Endothelial cell (in vitro differentiated cells): Measurements from ENCODE around the gene CLEC5A. TPM values are rescaled to one million over a fixed set of nuclear protein-coding genes. Genes with fewer than 3 reads are reported as not detected.
"Not testable (repeated sequence)": the region's sequence is repeated elsewhere in the genome, so short reads cannot be mapped to it uniquely, and the experiment has no call there.

Experiments used
- DNase-seq: peaks from one replicate; pipeline ENCODE4 v3.0.0; 2021; ENCODE audit warnings: low spot score
- H3K27ac Mint-ChIP-seq: one replicate; pipeline ENCODE4 v1.8.0; 2021; ENCODE audit warnings: mixed read lengths, inconsistent platforms; ENCODE audit not compliant: unreplicated experiment
- H3K27me3 Mint-ChIP-seq: one replicate; pipeline ENCODE4 v1.8.0; 2021; ENCODE audit warnings: mild to moderate bottlenecking, moderate library complexity, mixed read lengths, inconsistent platforms; ENCODE audit not compliant: unreplicated experiment
- H3K36me3 Mint-ChIP-seq: one replicate; pipeline ENCODE4 v1.8.0; 2021; ENCODE audit warnings: mild to moderate bottlenecking, low read depth, mixed read lengths, inconsistent platforms; ENCODE audit not compliant: unreplicated experiment
- H3K4me1 Mint-ChIP-seq: one replicate; pipeline ENCODE4 v1.8.0; 2021; ENCODE audit warnings: mild to moderate bottlenecking, mixed read lengths, inconsistent platforms; ENCODE audit not compliant: unreplicated experiment
- H3K4me3 Mint-ChIP-seq: one replicate; pipeline ENCODE4 v1.8.0; 2021; ENCODE audit warnings: mild to moderate bottlenecking, mixed read lengths, inconsistent platforms; ENCODE audit not compliant: unreplicated experiment
- H3K9me3 Mint-ChIP-seq: one replicate; pipeline ENCODE4 v1.8.0; 2021; ENCODE audit warnings: mixed read lengths, inconsistent platforms; ENCODE audit not compliant: unreplicated experiment
- total RNA-seq: library from RNA; stranded (reverse); fragmentation: NEBNext Ultra II Directional; extraction: Animal tissue kit (Norgen Biotek cat#: 25700); gene quantifications from one replicate; pipeline ENCODE4 v1.2.1, GENCODE V29; 2021; ENCODE audit not compliant: unreplicated experiment
- TF ChIP-seq, protein P1 (sequence below): fragments of 200-600 bp; sonication (generic); IDR thresholded peaks from one replicate; pipeline ENCODE4 v1.5.0; 2021; ENCODE audit warnings: antibody characterized with exemption; ENCODE audit not compliant: unreplicated experiment

CLEC5A gene
- total RNA-seq, 1 donor from 2014 or later, result not detected

GRCh38 chr7:141990011-141990725 lies 43.4 kb upstream of the CLEC5A start:
- no peaks in the 10 kb centered on the region for H3K9me3 Mint-ChIP-seq
- TF ChIP-seq, protein P1, sequence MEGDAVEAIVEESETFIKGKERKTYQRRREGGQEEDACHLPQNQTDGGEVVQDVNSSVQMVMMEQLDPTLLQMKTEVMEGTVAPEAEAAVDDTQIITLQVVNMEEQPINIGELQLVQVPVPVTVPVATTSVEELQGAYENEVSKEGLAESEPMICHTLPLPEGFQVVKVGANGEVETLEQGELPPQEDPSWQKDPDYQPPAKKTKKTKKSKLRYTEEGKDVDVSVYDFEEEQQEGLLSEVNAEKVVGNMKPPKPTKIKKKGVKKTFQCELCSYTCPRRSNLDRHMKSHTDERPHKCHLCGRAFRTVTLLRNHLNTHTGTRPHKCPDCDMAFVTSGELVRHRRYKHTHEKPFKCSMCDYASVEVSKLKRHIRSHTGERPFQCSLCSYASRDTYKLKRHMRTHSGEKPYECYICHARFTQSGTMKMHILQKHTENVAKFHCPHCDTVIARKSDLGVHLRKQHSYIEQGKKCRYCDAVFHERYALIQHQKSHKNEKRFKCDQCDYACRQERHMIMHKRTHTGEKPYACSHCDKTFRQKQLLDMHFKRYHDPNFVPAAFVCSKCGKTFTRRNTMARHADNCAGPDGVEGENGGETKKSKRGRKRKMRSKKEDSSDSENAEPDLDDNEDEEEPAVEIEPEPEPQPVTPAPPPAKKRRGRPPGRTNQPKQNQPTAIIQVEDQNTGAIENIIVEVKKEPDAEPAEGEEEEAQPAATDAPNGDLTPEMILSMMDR, result no peak
- H3K27me3 Mint-ChIP-seq, result peaks cover 2% of the 10 kb centered on the region
- no peak for DNase-seq
- no peak overlapping the region for H3K4me3 Mint-ChIP-seq
- H3K36me3 Mint-ChIP-seq, result no peaks in the 10 kb centered on the region
- H3K27ac Mint-ChIP-seq, result no peak overlapping the region
- peaks cover 15% of the 10 kb centered on the region for H3K4me1 Mint-ChIP-seq

GRCh38 chr7:141987803-141988202 lies 41.0 kb upstream of the CLEC5A start:
- H3K27ac Mint-ChIP-seq, H3K27me3 Mint-ChIP-seq, H3K9me3 Mint-ChIP-seq, DNase-seq, H3K4me3 Mint-ChIP-seq, H3K36me3 Mint-ChIP-seq: not testable (repeated sequence)
- peaks cover 15% of the 10 kb centered on the region for H3K4me1 Mint-ChIP-seq

- Mint-ChIP-seq H3K36me3 (no peaks in the 10 kb centered on the region), H3K27ac (no peak overlapping the region), H3K4me3 (no peak overlapping the region), H3K4me1 (peaks cover 15% of the 10 kb centered on the region), H3K27me3 (peaks cover 2% of the 10 kb centered on the region), H3K9me3 (no peaks in the 10 kb centered on the region)
- TF ChIP-seq, protein P1, result no peak
- DNase-seq, result no peak
These were observed 40.1 kb upstream of the CLEC5A start for GRCh38 chr7:141986923-141987322.

GRCh38 chr7:141985926-141986325 lies 39.2 kb upstream of the CLEC5A start:
- not testable (repeated sequence) for H3K27ac Mint-ChIP-seq, H3K9me3 Mint-ChIP-seq, H3K36me3 Mint-ChIP-seq, H3K4me3 Mint-ChIP-seq, DNase-seq, H3K27me3 Mint-ChIP-seq
- H3K4me1 Mint-ChIP-seq, result peaks cover 12% of the 10 kb centered on the region

DNA sequence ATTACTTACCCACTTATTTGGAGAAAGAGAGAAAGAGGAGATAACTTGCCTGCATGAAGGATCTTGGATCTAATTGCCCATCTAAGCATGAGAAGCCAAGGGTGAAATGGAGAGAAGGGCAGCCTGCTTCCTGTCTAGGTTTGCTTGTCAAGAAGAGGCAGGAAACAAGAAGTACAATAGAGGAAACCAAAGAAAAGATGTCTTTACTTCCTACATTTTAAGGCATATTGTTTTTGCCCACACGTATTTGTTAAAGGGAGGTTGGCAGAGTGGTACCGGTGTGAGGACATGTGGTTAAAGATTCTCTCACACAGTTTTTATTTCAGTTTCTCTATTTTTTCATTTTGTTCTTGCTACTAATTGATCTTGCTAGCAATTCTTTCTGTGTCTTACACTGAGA lies 32.8 kb upstream of the CLEC5A start:
- Mint-ChIP-seq H3K4me3 (no peak overlapping the region), H3K4me1 (peaks cover 11% of the 10 kb centered on the region), H3K36me3 (no peaks in the 10 kb centered on the region), H3K27ac (no peak overlapping the region), H3K9me3 (no peaks in the 10 kb centered on the region), H3K27me3 (no peaks in the 10 kb centered on the region)
- TF ChIP-seq, protein P1, result no peak
- no peak for DNase-seq

DNA sequence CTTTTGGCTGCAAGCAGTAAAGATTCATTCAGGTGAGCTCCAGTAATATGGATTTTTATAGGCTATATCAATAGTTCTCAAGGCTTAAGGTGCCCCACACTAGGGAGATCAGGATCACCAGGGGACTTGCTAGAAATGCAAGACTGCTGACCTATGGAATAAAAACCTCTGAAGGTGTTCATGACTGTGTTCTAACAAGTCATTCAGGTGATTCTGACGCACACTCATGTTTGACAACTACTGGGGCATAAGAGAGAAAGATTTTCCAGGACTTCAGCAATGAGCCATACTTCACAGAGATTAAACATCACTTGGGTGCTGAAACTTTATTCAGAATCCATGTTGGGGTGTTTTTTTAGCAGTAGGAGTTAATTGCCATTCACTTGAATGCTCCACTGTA lies 31.6 kb upstream of the CLEC5A start:
- Mint-ChIP-seq H3K27ac (no peak overlapping the region), H3K4me3 (no peak overlapping the region), H3K27me3 (no peaks in the 10 kb centered on the region), H3K4me1 (peaks cover 11% of the 10 kb centered on the region), H3K36me3 (no peaks in the 10 kb centered on the region), H3K9me3 (no peaks in the 10 kb centered on the region)
- TF ChIP-seq, protein P1, result no peak
- DNase-seq, result no peak
